GM12878 (cell line): Measurements from ENCODE around the gene TPCN1. TPM values are rescaled to one million over a fixed set of nuclear protein-coding genes. Genes with fewer than 3 reads are reported as not detected.

ENCODE experiments used
- BCL3 ChIP-seq: IDR thresholded peaks from 2 replicates; pipeline ENCODE4 v1.6.1; 2011; ENCODE audit warnings: borderline replicate concordance, low read depth, mild to moderate bottlenecking, moderate library complexity, low read length; ENCODE audit not compliant: insufficient read depth, poor library complexity, severe bottlenecking
- BCLAF1 ChIP-seq: fragments of 450-650 bp; IDR thresholded peaks from 2 replicates; pipeline ENCODE4 v1.6.1; 2017; ENCODE audit warnings: antibody characterized with exemption, mild to moderate bottlenecking, moderate library complexity
- CBX3 ChIP-seq: fragments of 200-600 bp; sonication (generic); IDR thresholded peaks from 2 replicates; pipeline ENCODE4 v1.6.1; 2016; ENCODE audit warnings: low read depth, borderline replicate concordance
- CBX5 ChIP-seq: sonication (generic); IDR thresholded peaks from 2 replicates; pipeline ENCODE4 v1.6.1; 2016; ENCODE audit warnings: low read depth, moderate library complexity, mild to moderate bottlenecking, inconsistent platforms
- ESRRA ChIP-seq: IDR thresholded peaks from 2 replicates; pipeline ENCODE4 v1.6.1; 2012; ENCODE audit warnings: mild to moderate bottlenecking, low read length, improper control_type of control experiment
- LARP7 ChIP-seq: fragments of 450-650 bp; IDR thresholded peaks from 2 replicates; pipeline ENCODE4 v1.6.1; 2017; ENCODE audit warnings: mild to moderate bottlenecking
- REST ChIP-seq: IDR thresholded peaks from 2 replicates; pipeline ENCODE4 v1.6.1; 2012; ENCODE audit warnings: mild to moderate bottlenecking, low read depth, low read length
- SMC3 ChIP-seq: IDR thresholded peaks from 2 replicates; pipeline ENCODE4 v1.6.1; 2011; ENCODE audit warnings: low read length, improper control_type of control experiment, borderline replicate concordance
- SP1 ChIP-seq: IDR thresholded peaks from one replicate; pipeline ENCODE4 v1.6.1; 2011; ENCODE audit warnings: low read depth, low read length
- polyA plus RNA-seq, 11 experiments: library from polyadenylated mRNA; depleted of rRNA in 4 of 11; unstranded in 6 of 11; stranded (reverse) in 5 of 11; fragments of >200 nt; fragmentation: Nextera tagmentation in 4 of 11; fragmentation: Illumina TruSeq in 1 of 11; extraction: Ambion mirVana in 4 of 11; extraction: Trizol in 1 of 11; gene quantifications; 1 replicate in 1 of 11; 2 replicates in 10 of 11; pipeline versions ENCODE4 v1.2.1 to v1.2.3, GENCODE V29; 2011 to 2016; ENCODE audit warnings: inconsistent platforms in 2 of 11, missing spikeins in 2 of 11, low read depth in 1 of 11
- total RNA-seq, 4 experiments: library from RNA; depleted of rRNA in 3 of 4; stranded (reverse); fragments of >200 nt in 3 of 4; fragmentation: Illumina TruSeq in 1 of 4; extraction: Trizol in 1 of 4; gene quantifications; 2 replicates each; pipeline versions ENCODE4 v1.2.1 to v1.2.3, GENCODE V29; 2013 to 2021

Gene TPCN1
- total and polyA plus RNA-seq, 10 of the 15 experiments (the other 5 are each of a cell fraction or from before 2014, with no cell fraction given) = 0.79 to 30.9 (median 19.4) TPM

- no peak for TF ChIP-seq BCL3
- no peak for TF ChIP-seq CBX5
- no peak for TF ChIP-seq ESRRA
- TF ChIP-seq SMC3 = no peak
- no peak for TF ChIP-seq CBX3
- no peak for TF ChIP-seq SP1
- no peak for TF ChIP-seq REST
- TF ChIP-seq BCLAF1 = no peak
- TF ChIP-seq LARP7 = no peak
Measured at GRCh38 chr12:113278633-113279032, 57.4 kb downstream of the TPCN1 start (continued).
